Naive thymus-derived CD4-positive, alpha-beta T cell (primary cell): ENCODE results near the gene FGF5. TPM values are rescaled to one million over a fixed set of nuclear protein-coding genes. Genes with fewer than 3 reads are reported as not detected.

ENCODE experiments used
- ATAC-seq: fragments of 150-1000 bp; cut with Tn5 transposase; 2 replicates; pipeline ENCODE4 v1.10.0; 2021; ENCODE audit warnings: mild to moderate bottlenecking, moderate library complexity
- CTCF ChIA-PET: fragments of 350-600 bp; sonication (Branson Sonifier 250); formaldehyde crosslinking; loops from one replicate; lab custom pipeline; 2021; ENCODE audit warnings: antibody characterized with exemption; lab: Charles Lee
- POLR2A ChIA-PET: fragments of 350-600 bp; sonication (Branson Sonifier 250); formaldehyde crosslinking; loops from one replicate; lab custom pipeline; 2021; ENCODE audit warnings: antibody characterized with exemption, inconsistent platforms; lab: Charles Lee
- DNase-seq, 9 donors: peaks; one replicate each; pipeline versions ENCODE4 v3.0.0 to v3.0.0-alpha.2; 2020 to 2022; ENCODE audit warnings: mixed read lengths in 1 of 9
- H3K27ac ChIP-seq: one replicate; pipeline ENCODE4 v1.7.0; 2013; ENCODE audit warnings: mild to moderate bottlenecking, low read depth, low read length, moderate library complexity
- H3K27me3 ChIP-seq, 2 donors: one replicate each; pipeline ENCODE4 v1.7.0; 2013; ENCODE audit warnings: low read length in 2 of 2, mild to moderate bottlenecking in 2 of 2, moderate library complexity in 2 of 2; ENCODE audit not compliant: control insufficient read depth in 2 of 2, insufficient read depth in 2 of 2
- H3K36me3 ChIP-seq, 3 experiments: 1 replicate in 2 of 3; 2 replicates in 1 of 3; pipeline ENCODE4 v1.7.0; 2013; ENCODE audit warnings: low read length in 3 of 3, mild to moderate bottlenecking in 3 of 3, moderate library complexity in 1 of 3; ENCODE audit not compliant: insufficient read depth in 3 of 3, control insufficient read depth in 2 of 3
- H3K4me1 ChIP-seq, 2 donors: one replicate each; pipeline ENCODE4 v1.7.0; 2013; ENCODE audit warnings: low read length in 2 of 2, mild to moderate bottlenecking in 2 of 2, moderate library complexity in 1 of 2; ENCODE audit not compliant: control insufficient read depth in 2 of 2, insufficient read depth in 2 of 2
- H3K4me3 ChIP-seq: 2 replicates; pipeline ENCODE4 v1.7.0; 2013; ENCODE audit warnings: mild to moderate bottlenecking, low read length
- H3K9me3 ChIP-seq, 3 experiments: 1 replicate in 2 of 3; 2 replicates in 1 of 3; pipeline ENCODE4 v1.7.0; 2013; ENCODE audit warnings: low read length in 3 of 3; ENCODE audit not compliant: control insufficient read depth in 2 of 3
- H3K27ac Mint-ChIP-seq, 9 donors: one replicate each; pipeline ENCODE4 v1.8.0; 2020 to 2022; ENCODE audit warnings: mixed read lengths in 9 of 9, mild to moderate bottlenecking in 8 of 9, moderate library complexity in 5 of 9, inconsistent platforms in 2 of 9
- H3K27me3 Mint-ChIP-seq, 5 donors: one replicate each; pipeline ENCODE4 v1.8.0; 2021 to 2022; ENCODE audit warnings: mixed read lengths in 5 of 5, mild to moderate bottlenecking in 1 of 5
- H3K36me3 Mint-ChIP-seq, 5 donors: one replicate each; pipeline ENCODE4 v1.8.0; 2020 to 2022; ENCODE audit warnings: mixed read lengths in 5 of 5, mild to moderate bottlenecking in 3 of 5, inconsistent platforms in 1 of 5
- H3K4me1 Mint-ChIP-seq, 7 donors: one replicate each; pipeline ENCODE4 v1.8.0; 2020 to 2022; ENCODE audit warnings: mixed read lengths in 7 of 7, mild to moderate bottlenecking in 3 of 7, inconsistent platforms in 1 of 7
- H3K4me3 Mint-ChIP-seq, 10 donors: one replicate each; pipeline ENCODE4 v1.8.0; 2020 to 2022; ENCODE audit warnings: mild to moderate bottlenecking in 10 of 10, mixed read lengths in 10 of 10, moderate library complexity in 6 of 10, inconsistent platforms in 2 of 10
- H3K9me3 Mint-ChIP-seq, 11 donors: one replicate each; pipeline ENCODE4 v1.8.0; 2020 to 2022; ENCODE audit warnings: mixed read lengths in 11 of 11, mild to moderate bottlenecking in 4 of 11, inconsistent platforms in 1 of 11, moderate library complexity in 1 of 11
- intact Hi-C, 2 donors: fragments of 100-400 bp; cut with micrococcal nuclease; formaldehyde crosslinking; loops; one replicate each; pipeline ENCODE4 v1.15.1; 2023
- polyA plus RNA-seq, 2 donors: library from polyadenylated mRNA; unstranded; fragments of 300-500 nt; fragmentation: Illumina TruSeq; gene quantifications; one replicate each; pipeline ENCODE4 v1.2.3, GENCODE V29; 2021
- total RNA-seq, 6 experiments: library from RNA in 5 of 6; stranded (reverse) in 5 of 6; gene quantifications; 1 replicate in 5 of 6; 2 replicates in 1 of 6; pipeline ENCODE4 v1.2.3 and lab custom pipeline; 2021 to 2026

Gene FGF5, protein sequence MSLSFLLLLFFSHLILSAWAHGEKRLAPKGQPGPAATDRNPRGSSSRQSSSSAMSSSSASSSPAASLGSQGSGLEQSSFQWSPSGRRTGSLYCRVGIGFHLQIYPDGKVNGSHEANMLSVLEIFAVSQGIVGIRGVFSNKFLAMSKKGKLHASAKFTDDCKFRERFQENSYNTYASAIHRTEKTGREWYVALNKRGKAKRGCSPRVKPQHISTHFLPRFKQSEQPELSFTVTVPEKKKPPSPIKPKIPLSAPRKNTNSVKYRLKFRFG
- total RNA-seq (under 1 TPM in 1 of 5 experiments, not detected in 4; 0.05 TPM), polyA plus RNA-seq (not detected), total RNA-seq (lab: John Stamatoyannopoulos, UW) (not detected)

- no peaks in the 10 kb centered on the region for H3K36me3 Mint-ChIP-seq
- H3K27me3 ChIP-seq, result peaks cover 4 to 14% of the 10 kb centered on the region in 2 donors
- peaks cover 0 to 10% of the 10 kb centered on the region in 2 donors for H3K4me1 ChIP-seq
- ATAC-seq (peak; percentile 48), DNase-seq (peak in 1 of 9 donors; percentile 29)
- H3K27ac Mint-ChIP-seq, result peak within 1 kb of the TSS in 1 of 9 donors; percentile 9
- H3K9me3 ChIP-seq, result no peaks in the 10 kb centered on the region
- H3K36me3 ChIP-seq, result no peaks in the 10 kb centered on the region
- peaks cover 14 to 44% (median 38%) of the 10 kb centered on the region in 7 donors for H3K4me1 Mint-ChIP-seq
- H3K4me3 Mint-ChIP-seq, result peak within 1 kb of the TSS; percentile 69 to 84 (median 78)
- H3K4me3 ChIP-seq, result no peak within 1 kb of the TSS
- intact Hi-C loops, result no loop called here
- H3K9me3 Mint-ChIP-seq, result peaks cover 0 to 3% (median 0%) of the 10 kb centered on the region in 11 donors
- no peak within 1 kb of the TSS for H3K27ac ChIP-seq
- CTCF ChIA-PET, result no interaction called here
- POLR2A ChIA-PET, result no interaction called here
- peaks cover 82 to 96% (median 89%) of the 10 kb centered on the region in 5 donors for H3K27me3 Mint-ChIP-seq
Measured at GRCh38 chr4:80266253-80266901, at the start of gene FGF5. Gene FGF5, plus strand, starts transcription at chr4:80266664. Its CDS starts 161 bp downstream, at chr4:80266825.

DNA sequence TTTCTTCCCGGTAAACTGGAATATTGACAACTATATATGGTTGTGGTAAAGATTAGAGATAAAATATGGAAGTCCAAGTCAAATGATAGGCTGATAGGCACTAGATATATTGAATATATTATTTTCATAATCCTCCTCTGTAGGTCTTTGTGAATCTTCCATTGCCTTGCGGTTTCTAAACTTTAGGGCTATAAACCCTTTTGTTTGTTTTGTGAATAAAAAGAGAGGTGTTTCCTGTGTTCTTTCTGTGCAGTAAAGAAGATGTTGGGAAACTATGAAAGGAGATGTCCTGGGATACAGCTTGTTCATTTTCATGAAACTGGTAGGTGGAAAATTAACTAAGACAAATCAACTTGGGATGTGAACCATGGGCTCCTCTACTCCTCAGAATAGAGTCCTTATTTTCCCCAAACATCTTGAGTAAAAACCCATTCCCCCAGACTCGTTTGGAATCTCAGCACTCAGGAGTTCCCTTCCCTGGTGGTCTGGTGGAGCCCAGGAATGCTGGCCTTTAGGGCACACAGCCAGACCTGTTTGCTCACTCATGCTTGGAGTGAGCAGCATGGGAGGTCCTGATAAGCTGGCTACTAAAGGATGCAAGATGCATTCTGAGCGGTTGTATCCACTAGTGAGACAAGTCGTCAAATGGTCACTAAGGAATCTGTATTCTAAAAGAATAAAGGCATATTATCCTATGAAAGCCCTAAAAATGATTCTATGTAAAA is 47.0 kb upstream of the FGF5 start:
- H3K4me1 ChIP-seq, result no peaks in the 10 kb centered on the region
- peaks cover 4 to 56% (median 29%) of the 10 kb centered on the region in 5 donors for H3K27me3 Mint-ChIP-seq
- no peak overlapping the region for H3K4me3 Mint-ChIP-seq
- peaks cover 0 to 4% of the 10 kb centered on the region in 2 donors for H3K27me3 ChIP-seq
- ATAC-seq (no peak), DNase-seq (no peak)
- H3K4me3 ChIP-seq, result no peak overlapping the region
- no peaks in the 10 kb centered on the region for H3K9me3 ChIP-seq
- no peak overlapping the region for H3K27ac ChIP-seq
- no peak overlapping the region for H3K27ac Mint-ChIP-seq
- peaks cover 0 to 7% (median 0%) of the 10 kb centered on the region in 7 donors for H3K4me1 Mint-ChIP-seq
- ChIA-PET POLR2A (interaction anchor here (0.8 kb wide), 1 partner anchor 36 kb away, joined by 3 read pairs; no protein-coding TSS in a partner anchor), CTCF (interaction anchor here (0.8 kb wide), 1 partner anchor 17 kb away, joined by 3 read pairs; no protein-coding TSS in a partner anchor)
- H3K9me3 Mint-ChIP-seq, result no peaks in the 10 kb centered on the region
- intact Hi-C loops, result loop anchor here in 1 of 2 donors (2.0 to 10.0 kb wide), 3 partner anchors 465 to 935 kb away; no protein-coding TSS in a partner anchor
- H3K36me3 Mint-ChIP-seq, result no peaks in the 10 kb centered on the region
- no peaks in the 10 kb centered on the region for H3K36me3 ChIP-seq

DNA sequence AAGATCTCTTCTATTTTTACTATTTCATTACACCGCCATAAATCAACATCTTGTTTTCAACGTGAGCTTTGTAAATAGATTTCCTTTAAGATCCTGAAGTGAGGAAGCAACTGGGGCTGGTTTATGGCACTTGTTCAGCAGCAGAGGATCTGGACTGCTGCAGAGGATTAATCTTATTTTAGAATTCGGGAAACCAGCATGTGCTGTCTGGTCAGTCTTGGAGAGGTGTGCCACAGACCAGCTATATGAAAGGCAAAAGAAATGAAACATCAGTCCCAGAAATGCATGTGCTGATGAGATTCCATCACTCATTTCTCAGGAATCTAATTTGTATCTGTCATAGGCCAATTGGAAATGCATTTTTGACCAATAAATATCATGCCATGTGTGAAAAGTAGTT is 45.8 kb upstream of the FGF5 start:
- DNase-seq, result no peak
- no peak overlapping the region for H3K27ac Mint-ChIP-seq
- Histone ChIP-seq H3K4me3 (no peak overlapping the region), H3K4me1 (no peaks in the 10 kb centered on the region), H3K27me3 (peaks cover 0 to 4% of the 10 kb centered on the region in 2 donors), H3K9me3 (no peaks in the 10 kb centered on the region), H3K27ac (no peak overlapping the region), H3K36me3 (no peaks in the 10 kb centered on the region)
- H3K36me3 Mint-ChIP-seq, result no peaks in the 10 kb centered on the region
- CTCF ChIA-PET, result no interaction called here
- no peaks in the 10 kb centered on the region for H3K9me3 Mint-ChIP-seq
- ATAC-seq, result no peak
- intact Hi-C loops, result loop anchor here in 1 of 2 donors (1.0 to 2.0 kb wide), 2 partner anchors 820 to 832 kb away; no protein-coding TSS in a partner anchor
- no peak overlapping the region for H3K4me3 Mint-ChIP-seq
- no peaks in the 10 kb centered on the region for H3K4me1 Mint-ChIP-seq
- POLR2A ChIA-PET, result interaction anchor here (0.8 kb wide), 1 partner anchor 37 kb away, joined by 3 read pairs; no protein-coding TSS in a partner anchor
- peaks cover 4 to 54% (median 29%) of the 10 kb centered on the region in 5 donors for H3K27me3 Mint-ChIP-seq

- H3K27ac ChIP-seq, result no peak overlapping the region
- intact Hi-C loops, result loop anchor here in 1 of 2 donors (1.0 to 2.0 kb wide), 2 partner anchors 820 to 831 kb away; no protein-coding TSS in a partner anchor
- H3K9me3 ChIP-seq, result no peaks in the 10 kb centered on the region
- Mint-ChIP-seq H3K9me3 (no peaks in the 10 kb centered on the region), H3K4me3 (no peak overlapping the region), H3K27ac (no peak overlapping the region), H3K27me3 (peaks cover 4 to 52% (median 29%) of the 10 kb centered on the region in 5 donors), H3K4me1 (no peaks in the 10 kb centered on the region), H3K36me3 (no peaks in the 10 kb centered on the region)
- ChIA-PET POLR2A (no interaction called here), CTCF (no interaction called here)
- peaks cover 0 to 4% of the 10 kb centered on the region in 2 donors for H3K27me3 ChIP-seq
- no peak for DNase-seq
- no peaks in the 10 kb centered on the region for H3K36me3 ChIP-seq
- H3K4me1 ChIP-seq, result no peaks in the 10 kb centered on the region
- no peak for ATAC-seq
- H3K4me3 ChIP-seq, result no peak overlapping the region
Measured at GRCh38 chr4:80221161-80221560, 45.3 kb upstream of the FGF5 start.

DNA sequence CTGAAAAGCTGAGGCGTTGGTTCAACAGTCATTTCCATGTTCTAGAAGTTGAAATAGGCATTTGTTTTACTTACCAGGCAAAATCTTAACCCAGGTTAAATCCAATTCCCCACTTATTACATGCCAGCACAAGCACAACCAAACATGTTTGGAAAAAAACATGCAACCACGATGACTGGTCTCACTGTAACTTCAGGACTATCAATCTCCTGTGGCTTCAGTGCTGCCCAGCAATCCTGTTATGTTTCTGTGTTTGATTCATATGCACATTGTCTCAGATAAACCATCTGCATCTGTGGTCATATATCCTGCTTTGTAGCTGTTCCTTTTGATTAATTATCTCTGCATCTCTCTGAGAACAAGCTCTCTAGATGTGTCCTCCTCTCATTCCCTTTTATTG is 40.9 kb upstream of the FGF5 start:
- DNase-seq (no peak), ATAC-seq (no peak)
- peaks cover 0 to 2% (median 0%) of the 10 kb centered on the region in 7 donors for H3K4me1 Mint-ChIP-seq
- no peaks in the 10 kb centered on the region for H3K36me3 Mint-ChIP-seq
- intact Hi-C loops, result no loop called here
- H3K4me3 Mint-ChIP-seq, result no peak overlapping the region
- Histone ChIP-seq H3K27ac (no peak overlapping the region), H3K27me3 (no peaks in the 10 kb centered on the region), H3K4me3 (no peak overlapping the region), H3K9me3 (no peaks in the 10 kb centered on the region), H3K4me1 (no peaks in the 10 kb centered on the region), H3K36me3 (no peaks in the 10 kb centered on the region)
- ChIA-PET CTCF (interaction anchor here (1.1 kb wide), 1 partner anchor 9 kb away, joined by 4 read pairs; no protein-coding TSS in a partner anchor), POLR2A (no interaction called here)
- H3K27ac Mint-ChIP-seq, result no peak overlapping the region
- H3K9me3 Mint-ChIP-seq, result no peaks in the 10 kb centered on the region
- H3K27me3 Mint-ChIP-seq, result peaks cover 0 to 38% (median 18%) of the 10 kb centered on the region in 5 donors

DNA sequence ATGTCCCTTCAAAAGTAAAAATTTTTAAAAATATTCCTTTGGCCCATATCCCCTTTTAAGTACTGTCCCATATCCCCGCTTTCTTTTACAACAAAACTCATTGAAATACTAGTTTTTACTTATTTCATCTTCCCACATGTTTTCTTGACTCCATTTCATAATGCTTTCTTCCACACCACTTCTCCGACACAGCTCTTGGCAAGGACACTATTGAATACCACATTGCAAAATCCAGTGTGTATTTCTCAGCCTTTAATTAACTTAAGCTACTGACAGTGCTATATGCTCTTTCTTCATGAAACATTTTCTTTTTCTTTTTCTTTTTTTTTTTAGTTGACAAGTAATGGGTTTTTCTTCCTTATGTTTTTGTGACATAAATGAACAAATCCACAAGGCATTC is 40.4 kb upstream of the FGF5 start:
- Mint-ChIP-seq H3K27ac (no peak overlapping the region), H3K4me1 (peaks cover 0 to 2% (median 0%) of the 10 kb centered on the region in 7 donors), H3K9me3 (no peaks in the 10 kb centered on the region), H3K27me3 (peaks cover 0 to 35% (median 18%) of the 10 kb centered on the region in 5 donors), H3K36me3 (no peaks in the 10 kb centered on the region), H3K4me3 (no peak overlapping the region)
- intact Hi-C loops, result no loop called here
- DNase-seq (no peak), ATAC-seq (no peak)
- Histone ChIP-seq H3K27ac (no peak overlapping the region), H3K4me3 (no peak overlapping the region), H3K9me3 (no peaks in the 10 kb centered on the region), H3K4me1 (no peaks in the 10 kb centered on the region), H3K27me3 (no peaks in the 10 kb centered on the region), H3K36me3 (no peaks in the 10 kb centered on the region)
- CTCF ChIA-PET, result interaction anchor here (1.1 kb wide), 1 partner anchor 10 kb away, joined by 4 read pairs; no protein-coding TSS in a partner anchor
- POLR2A ChIA-PET, result no interaction called here
